Mesodermal cell (in vitro differentiated cells): Measurements from ENCODE around the gene OSM.

Experiments used
- H3K27ac ChIP-seq: 2 replicates; pipeline ENCODE4 v1.7.0; 2013; ENCODE audit warnings: mild to moderate bottlenecking, low read depth, low read length, moderate library complexity; ENCODE audit not compliant: severe bottlenecking
- H3K36me3 ChIP-seq: 2 replicates; pipeline ENCODE4 v1.7.1; 2013; ENCODE audit warnings: mild to moderate bottlenecking, low read length, moderate library complexity; ENCODE audit not compliant: control insufficient read depth, insufficient read depth
- H3K4me1 ChIP-seq: one replicate; pipeline ENCODE4 v1.7.1; 2013; ENCODE audit warnings: mild to moderate bottlenecking, low read length; ENCODE audit not compliant: insufficient read depth, control insufficient read depth, poor library complexity, severe bottlenecking
- H3K4me3 ChIP-seq: 2 replicates; pipeline ENCODE4 v1.7.0; 2013; ENCODE audit warnings: low read length, control low read depth, mild to moderate bottlenecking; ENCODE audit not compliant: insufficient read depth, poor library complexity, severe bottlenecking; ENCODE audit errors: extremely low read depth
- H3K9me3 ChIP-seq: 2 replicates; pipeline ENCODE4 v1.7.1; 2013; ENCODE audit warnings: mild to moderate bottlenecking, low read length, moderate library complexity; ENCODE audit not compliant: control insufficient read depth
- WGBS, 2 experiments: methylation state at CpG; one replicate each; pipeline ENCODE4 v1.1.5; 2013; ENCODE audit warnings: missing lambda C conversion rate in 2 of 2; ENCODE audit not compliant: insufficient coverage in 2 of 2; 5-methylcytosine and 5-hydroxymethylcytosine counted together

The OSM gene

DNA sequence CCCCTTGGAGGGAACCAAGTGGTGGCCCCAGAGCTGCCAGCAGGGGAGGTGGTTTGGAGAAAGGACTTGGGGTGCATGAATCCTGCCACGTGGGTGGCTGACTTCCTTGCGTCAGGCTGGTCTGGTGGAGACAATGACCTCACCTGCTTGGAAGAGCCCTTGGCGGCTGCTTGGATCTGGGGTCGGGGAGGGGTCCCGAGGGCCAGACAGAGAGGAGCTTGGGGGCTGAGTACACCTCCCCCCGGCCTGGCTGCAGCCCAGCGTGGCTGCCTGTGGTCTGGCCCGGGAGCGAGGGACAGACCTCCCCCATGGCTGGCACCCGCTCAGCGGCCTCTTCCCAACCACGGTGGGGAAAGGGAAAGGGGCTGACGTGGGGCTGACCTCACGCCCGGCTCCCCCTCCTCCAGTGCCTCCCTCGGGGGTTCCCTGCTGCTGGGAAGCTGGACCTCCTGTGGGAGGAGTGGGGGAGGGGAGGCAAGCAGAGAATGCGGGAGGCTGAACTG is 33.9 kb downstream of the OSM start:
- WGBS, 2 experiments = 58 to 67% methylated on average over 7 to 8 of the region's 17 CpGs
- peaks cover 36% of the 10 kb centered on the region for H3K4me1 ChIP-seq
- H3K36me3 ChIP-seq = no peaks in the 10 kb centered on the region
- no peak overlapping the region for H3K27ac ChIP-seq
- no peak overlapping the region for H3K4me3 ChIP-seq
- no peaks in the 10 kb centered on the region for H3K9me3 ChIP-seq

DNA sequence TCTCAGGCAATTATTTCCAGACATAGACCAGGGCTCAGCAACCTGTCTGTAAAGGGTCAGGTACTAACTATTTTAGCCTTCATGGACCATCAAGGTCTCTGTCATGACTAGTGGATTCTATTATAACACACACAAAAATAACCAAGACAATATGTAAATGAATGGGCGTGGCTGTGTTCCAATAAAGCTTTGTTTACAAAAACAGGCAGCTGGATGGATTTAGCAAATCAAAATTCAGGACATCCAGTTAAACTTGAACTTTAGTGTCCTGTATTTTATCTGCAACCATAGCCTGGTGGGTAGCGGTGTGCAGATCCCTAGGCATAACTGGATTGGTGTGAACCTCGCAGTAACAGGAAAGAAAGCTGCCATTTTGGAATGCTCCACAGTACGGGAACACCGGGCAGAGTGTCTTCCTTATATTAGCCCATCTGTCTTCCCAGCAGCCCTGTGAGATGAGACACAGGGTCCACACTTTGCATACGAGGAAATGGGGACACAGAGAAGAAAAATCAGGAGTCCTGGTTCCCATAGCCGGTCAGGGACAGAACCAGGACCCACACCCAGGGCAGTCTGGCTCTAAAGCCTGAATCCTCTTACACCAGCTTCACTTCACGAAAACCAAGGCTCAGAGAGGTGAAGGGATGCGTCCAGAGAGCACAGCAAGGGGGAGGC is 35.7 kb downstream of the OSM start:
- WGBS, 2 experiments = 88 to 95% methylated on average over 8 of the region's 9 CpGs

GRCh38 chr22:30230330-30230729 is 36.3 kb downstream of the OSM start:
- Histone ChIP-seq H3K9me3 (no peaks in the 10 kb centered on the region), H3K27ac (no peak overlapping the region), H3K4me1 (peaks cover 22% of the 10 kb centered on the region), H3K4me3 (no peak overlapping the region), H3K36me3 (no peaks in the 10 kb centered on the region)
- 95 to 98% methylated on average over 3 of the region's 3 CpGs for WGBS, 2 experiments

More for the DNA sequence above, 35.7 kb downstream of the OSM start:
- H3K36me3 ChIP-seq = no peaks in the 10 kb centered on the region
- no peaks in the 10 kb centered on the region for H3K9me3 ChIP-seq
- H3K4me3 ChIP-seq = no peak overlapping the region
- no peak overlapping the region for H3K27ac ChIP-seq
- peaks cover 28% of the 10 kb centered on the region for H3K4me1 ChIP-seq

DNA sequence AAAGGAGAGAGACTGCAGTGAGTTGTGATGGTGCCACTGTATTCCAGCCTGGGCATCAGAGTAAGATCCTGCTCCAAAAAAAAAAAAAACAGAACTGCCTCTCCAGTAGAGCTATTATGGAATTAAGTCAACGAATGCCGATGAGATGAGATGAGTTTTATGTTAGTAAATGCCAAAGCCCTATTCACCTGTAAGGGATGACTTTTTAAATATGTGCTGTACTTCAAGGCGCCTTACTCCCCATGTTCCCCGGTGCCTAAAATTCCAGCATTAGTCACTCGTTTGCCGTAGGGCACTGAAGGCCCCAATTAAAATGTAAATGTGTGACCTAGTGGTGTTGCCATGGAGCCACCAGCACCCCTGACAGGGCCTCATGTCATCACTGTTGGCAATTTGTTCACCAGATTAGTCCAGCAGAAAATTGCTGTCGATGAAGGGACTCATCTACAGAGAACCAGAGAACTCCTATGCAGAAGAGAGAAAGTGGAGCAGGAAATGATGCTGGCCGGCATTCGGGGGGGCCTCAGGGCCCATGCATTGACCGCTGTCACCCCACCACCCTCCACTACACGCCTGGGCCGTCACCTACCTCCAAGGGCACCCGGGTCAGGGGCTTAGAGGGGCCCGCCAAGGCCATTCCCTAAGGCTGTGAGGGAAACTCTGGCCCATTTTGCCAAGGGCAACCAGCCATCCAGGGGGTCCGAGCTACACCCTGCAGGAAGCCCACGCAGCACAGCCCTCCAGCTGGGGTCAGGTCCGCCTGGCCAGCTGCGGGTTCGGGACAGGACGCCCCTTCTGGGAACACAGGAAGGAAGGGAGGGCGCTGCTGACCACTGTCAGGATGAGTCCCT is 37.9 kb downstream of the OSM start:
- Histone ChIP-seq H3K4me1 (peaks cover 16% of the 10 kb centered on the region), H3K4me3 (no peak overlapping the region), H3K27ac (no peak overlapping the region), H3K9me3 (no peaks in the 10 kb centered on the region), H3K36me3 (no peaks in the 10 kb centered on the region)
- 58 to 74% methylated on average over 12 of the region's 21 CpGs for WGBS, 2 experiments

DNA sequence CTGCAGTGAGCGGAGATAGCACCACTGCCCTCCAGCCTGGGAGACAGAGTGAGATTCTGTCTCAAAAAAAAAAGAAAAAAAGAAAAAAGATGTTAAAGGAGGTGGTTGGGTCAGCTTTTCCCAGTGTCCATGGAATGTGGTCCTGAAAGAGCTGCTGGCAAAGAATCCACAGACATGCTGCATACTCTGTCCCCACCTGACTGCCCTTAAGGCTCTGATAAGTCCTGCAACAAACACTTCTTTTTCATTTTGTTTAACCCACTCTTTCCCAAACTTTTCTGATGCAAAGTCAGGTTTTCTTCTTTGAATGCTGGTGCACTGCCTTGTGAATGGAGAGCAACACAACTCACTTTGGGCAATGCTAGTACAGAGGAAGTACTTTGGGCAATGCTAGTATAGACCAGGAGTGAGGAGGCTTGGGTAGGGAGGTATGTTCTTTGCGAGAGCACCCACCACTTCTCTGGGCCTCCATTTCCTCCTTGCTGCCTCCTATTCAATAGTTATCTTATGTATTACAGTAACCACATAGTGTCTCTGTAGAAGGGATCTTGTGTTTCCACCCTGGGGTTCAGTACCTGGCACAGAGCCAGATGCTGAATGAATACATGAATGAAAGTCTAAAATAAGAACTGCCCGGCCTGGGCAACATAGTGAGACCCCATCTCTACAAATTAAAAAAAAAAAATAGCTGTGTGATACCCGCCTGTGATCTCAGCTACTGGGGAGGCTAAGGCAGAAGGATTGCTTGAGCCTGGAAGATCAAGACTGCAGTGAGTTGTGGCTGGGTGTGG is 39.0 kb downstream of the OSM start:
- H3K9me3 ChIP-seq = no peaks in the 10 kb centered on the region
- WGBS, 2 experiments = 92 to 93% methylated on average over 1 of the region's 4 CpGs
- no peaks in the 10 kb centered on the region for H3K36me3 ChIP-seq
- H3K27ac ChIP-seq = no peak overlapping the region
- no peak overlapping the region for H3K4me3 ChIP-seq
- peaks cover 11% of the 10 kb centered on the region for H3K4me1 ChIP-seq

DNA sequence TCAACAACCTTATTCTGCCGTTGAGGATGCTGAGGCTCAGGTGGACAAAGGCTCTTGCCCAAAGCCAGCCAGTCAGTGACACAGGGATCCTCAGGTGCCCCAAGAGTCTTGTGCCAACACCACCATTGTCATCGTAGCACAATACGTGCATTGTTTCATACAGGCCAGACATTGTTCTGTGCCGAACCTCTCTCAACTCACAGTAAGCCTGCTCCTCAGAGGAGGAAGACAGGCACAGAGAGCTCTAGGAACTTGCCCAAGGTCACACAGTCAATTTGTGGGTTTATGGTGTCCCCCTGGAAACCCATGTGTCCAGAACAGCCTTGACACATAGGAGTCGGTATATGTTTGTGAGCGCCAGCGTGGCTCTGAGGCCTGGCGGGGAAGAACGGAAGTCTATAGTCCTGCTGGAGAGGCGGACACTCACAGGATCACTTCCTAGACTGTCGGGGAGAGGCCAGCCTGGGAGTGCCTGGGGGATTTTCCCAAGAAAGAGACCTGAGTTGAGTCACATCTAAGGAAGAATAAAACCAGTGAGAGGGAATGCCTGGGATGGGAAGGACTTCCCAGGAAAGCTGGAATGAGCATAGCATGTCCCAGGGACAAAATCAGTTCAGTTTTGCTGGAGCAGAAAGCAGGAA is 40.3 kb downstream of the OSM start:
- no peaks in the 10 kb centered on the region for H3K9me3 ChIP-seq
- no peaks in the 10 kb centered on the region for H3K36me3 ChIP-seq
- H3K4me3 ChIP-seq = no peak overlapping the region
- H3K4me1 ChIP-seq = peaks cover 10% of the 10 kb centered on the region
- no peak overlapping the region for H3K27ac ChIP-seq
- 93 to 94% methylated on average over 10 to 11 of the region's 11 CpGs for WGBS, 2 experiments

DNA sequence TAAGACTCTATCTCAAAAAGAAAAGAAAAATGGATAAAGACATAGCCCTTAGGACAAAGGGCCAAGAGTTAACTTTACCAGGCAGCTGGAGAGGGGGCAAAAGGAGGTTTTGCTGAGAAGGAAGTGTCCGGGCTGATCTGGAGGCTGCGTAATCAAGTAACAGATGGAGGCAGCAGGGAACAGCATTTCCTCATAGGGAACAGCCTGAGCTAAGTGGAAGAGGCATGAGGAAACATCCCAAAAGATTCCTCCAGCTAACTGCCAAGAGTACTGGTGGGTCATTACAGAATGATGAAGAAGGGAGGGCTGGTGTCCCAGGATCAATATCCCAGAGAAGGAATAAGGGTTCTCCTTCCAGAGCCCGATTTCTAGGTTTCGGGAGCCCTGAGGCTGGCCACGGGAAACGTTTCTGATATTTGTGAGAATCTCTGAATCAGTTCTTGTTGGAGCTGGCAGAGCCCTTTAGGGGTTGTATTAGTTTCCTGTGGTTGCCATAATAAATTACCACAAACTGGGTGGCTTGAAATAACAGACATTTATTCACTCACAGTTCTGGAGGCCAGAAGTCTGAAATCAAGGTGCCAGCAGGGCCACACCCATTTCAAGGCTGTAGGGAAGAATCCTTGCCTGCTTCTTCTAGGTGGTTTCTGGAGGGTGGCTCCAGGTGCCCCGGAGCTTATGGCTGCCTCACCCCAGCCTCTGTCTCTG is 41.3 kb downstream of the OSM start:
- Histone ChIP-seq H3K27ac (no peak overlapping the region), H3K36me3 (no peaks in the 10 kb centered on the region), H3K9me3 (no peaks in the 10 kb centered on the region), H3K4me3 (no peak overlapping the region), H3K4me1 (peaks cover 10% of the 10 kb centered on the region)
- 92 to 97% methylated on average over 6 of the region's 7 CpGs for WGBS, 2 experiments

- Histone ChIP-seq H3K36me3 (no peaks in the 10 kb centered on the region), H3K4me3 (no peak overlapping the region), H3K9me3 (no peaks in the 10 kb centered on the region), H3K4me1 (peaks cover 9% of the 10 kb centered on the region), H3K27ac (peak overlapping the region; percentile 68)
- WGBS, 2 experiments = 48 to 52% methylated on average over 10 of the region's 11 CpGs
These were observed 42.3 kb downstream of the OSM start for GRCh38 chr22:30224161-30224857.

GRCh38 chr22:30223303-30223702 is 43.3 kb downstream of the OSM start:
- Histone ChIP-seq H3K4me3 (no peak overlapping the region), H3K4me1 (peaks cover 4% of the 10 kb centered on the region), H3K27ac (no peak overlapping the region), H3K36me3 (no peaks in the 10 kb centered on the region), H3K9me3 (no peaks in the 10 kb centered on the region)
- WGBS, 2 experiments = 83 to 90% methylated on average over 14 to 15 of the region's 15 CpGs
